ENCODE measurements around the gene IFNW1.
"Not testable (repeated sequence)": the region's sequence is repeated elsewhere in the genome, so short reads cannot be mapped to it uniquely, and the experiment has no call there.

DNA sequence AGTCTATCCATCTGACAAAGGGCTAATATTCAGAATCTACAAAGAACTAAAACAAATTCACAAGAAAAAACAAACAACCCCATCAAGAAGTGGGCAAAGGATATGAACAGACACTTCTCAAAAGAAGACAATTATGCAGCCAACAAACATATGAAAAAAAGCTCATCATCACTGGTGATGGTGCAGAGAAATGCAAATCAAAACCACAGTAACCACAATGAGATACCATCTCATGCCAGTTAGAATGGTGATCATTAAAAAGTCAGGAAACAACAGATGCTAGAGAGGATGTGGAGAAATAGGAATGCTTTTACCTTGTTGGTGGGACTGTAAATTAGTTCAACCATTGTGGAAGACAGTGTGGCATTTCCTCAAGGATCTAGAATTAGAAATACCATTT is 13.4 kb downstream of the IFNW1 start:
- TF ChIP-seq MYC (IDR thresholded peaks at IDR 0.05; ENCODE audit: low read depth, low read length); CTCF (IDR thresholded peaks at IDR 0.05; ENCODE audit: extremely low read depth in 1 of 2, insufficient read depth in 1 of 2, low read depth in 1 of 2, low read length in 2 of 2); POLR2A (IDR thresholded peaks at IDR 0.05; ENCODE audit: low read depth, low read length); EZH2 (IDR thresholded peaks at IDR 0.05; ENCODE audit: borderline replicate concordance, low read depth, low read length, severe bottlenecking): not testable (repeated sequence)
- TF ChIP-seq, protein P1, sequence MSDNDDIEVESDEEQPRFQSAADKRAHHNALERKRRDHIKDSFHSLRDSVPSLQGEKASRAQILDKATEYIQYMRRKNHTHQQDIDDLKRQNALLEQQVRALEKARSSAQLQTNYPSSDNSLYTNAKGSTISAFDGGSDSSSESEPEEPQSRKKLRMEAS (IDR thresholded peaks at IDR 0.05; ENCODE audit: insufficient read depth, insufficient read length): not testable (repeated sequence)
